GM19395 (cell line): Measurements from ENCODE around the gene VAV3.

Source experiments
- ATAC-seq: cut with Tn5 transposase; IDR thresholded peaks from one replicate; pipeline ENCODE4 v1.9.1; 2021; ENCODE audit warnings: mild to moderate bottlenecking, moderate library complexity; ENCODE audit not compliant: unreplicated experiment

VAV3 gene

GRCh38 chr1:107803579-107803978, 161.4 kb downstream of the VAV3 start:
- no peak for ATAC-seq

DNA sequence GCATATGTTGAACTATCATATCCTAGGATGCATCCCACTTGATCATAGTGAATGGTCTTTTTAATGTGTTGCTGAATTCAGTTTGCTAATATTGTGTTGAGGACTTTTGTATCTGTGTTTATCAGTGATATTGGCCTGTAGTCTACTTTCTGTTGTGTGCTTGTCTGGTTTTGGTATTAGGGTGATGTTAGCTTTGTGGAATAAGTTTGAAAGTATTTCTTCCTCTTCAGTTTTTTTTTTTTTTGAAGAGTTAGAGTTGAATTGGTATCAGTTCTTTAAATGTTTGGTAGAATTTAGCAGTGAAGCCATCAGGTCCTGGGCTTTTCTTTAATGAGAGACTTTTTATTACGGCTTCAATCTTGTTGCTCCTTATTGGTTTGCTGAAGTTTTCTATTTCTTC, 162.3 kb downstream of the VAV3 start:
- ATAC-seq, result no peak

DNA sequence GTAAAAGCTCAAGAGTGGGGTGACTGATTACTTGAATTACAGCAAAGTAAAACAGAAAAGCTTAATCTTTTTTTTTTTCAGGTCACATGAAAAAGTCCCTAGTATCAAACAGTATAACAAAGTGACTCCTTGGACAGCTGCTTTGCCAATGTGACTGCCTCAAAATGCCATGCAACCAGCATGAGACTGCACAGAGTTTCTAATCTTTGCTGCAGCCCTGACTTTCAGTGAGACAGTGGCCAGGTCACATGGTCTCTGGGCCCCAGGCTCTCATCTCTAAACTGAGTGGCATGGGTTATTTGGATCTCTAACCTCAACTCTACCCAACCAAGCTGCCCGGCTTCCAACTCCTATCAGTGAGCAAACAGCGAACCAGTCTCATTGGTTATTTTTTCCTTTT, 169.0 kb downstream of the VAV3 start:
- ATAC-seq, result no peak

DNA sequence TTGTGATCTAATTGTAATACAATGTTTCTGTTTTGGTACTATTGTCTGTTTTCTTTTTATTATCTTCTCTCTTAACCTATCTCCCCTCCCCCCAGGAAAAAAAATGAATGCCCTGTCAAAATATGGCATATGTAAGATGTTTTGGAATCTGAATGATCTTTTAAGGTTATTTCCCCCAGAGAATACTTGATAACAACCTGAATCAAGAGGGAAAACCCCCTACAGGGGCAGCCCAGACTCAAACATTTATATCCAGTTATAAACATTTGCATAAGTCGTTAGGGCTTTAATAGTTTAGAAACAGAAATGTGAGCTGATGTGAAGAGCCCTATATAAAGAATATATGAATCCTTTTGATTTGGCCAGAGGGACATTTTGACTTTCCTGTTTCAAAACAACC, 169.5 kb downstream of the VAV3 start:
- ATAC-seq, result no peak

DNA sequence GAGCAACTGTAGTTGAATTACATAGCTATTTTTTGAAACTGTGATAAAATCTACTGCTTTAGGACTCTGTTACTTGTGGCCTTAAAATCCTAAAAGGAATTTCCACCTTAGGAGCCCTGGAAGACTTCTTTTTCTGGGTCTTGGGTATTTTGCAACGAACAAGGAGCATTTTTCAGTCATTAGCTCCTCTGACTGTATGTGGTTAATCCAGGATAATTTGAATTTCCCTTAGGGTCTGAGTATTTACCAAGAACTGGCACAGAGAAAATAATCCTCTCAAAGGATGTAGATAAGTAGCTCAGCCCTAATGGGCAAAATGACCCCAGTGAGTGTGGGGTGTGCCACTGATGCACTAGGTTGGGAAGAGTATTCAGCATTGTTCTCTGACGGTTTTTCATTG, 170.4 kb downstream of the VAV3 start:
- ATAC-seq, result no peak

DNA sequence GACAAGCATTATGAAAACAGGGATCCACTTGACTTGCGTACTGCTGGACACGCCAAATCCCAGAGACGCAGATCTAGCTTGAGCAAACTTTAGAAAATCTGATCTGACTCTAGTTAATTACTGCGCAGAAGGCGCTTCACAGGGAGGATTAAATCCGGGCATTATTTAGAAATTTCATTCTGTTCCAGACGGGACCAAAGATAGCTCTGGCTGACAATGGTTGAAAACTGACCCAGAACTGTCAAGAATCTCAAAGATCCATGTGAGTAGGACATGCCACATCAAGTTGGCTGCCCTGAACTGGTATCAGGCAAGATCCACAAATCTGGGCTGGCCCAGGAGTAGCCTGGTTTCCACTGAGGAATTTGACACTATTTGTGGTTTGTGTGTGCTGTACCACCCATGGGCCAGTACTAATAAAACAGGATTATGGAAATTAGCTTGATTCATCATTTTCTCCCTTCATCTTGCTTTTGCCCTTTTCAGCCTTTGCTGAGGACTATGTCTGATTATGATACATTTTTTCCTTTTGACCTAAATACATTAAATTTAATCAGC, 171.0 kb downstream of the VAV3 start:
- ATAC-seq, result no peak

DNA sequence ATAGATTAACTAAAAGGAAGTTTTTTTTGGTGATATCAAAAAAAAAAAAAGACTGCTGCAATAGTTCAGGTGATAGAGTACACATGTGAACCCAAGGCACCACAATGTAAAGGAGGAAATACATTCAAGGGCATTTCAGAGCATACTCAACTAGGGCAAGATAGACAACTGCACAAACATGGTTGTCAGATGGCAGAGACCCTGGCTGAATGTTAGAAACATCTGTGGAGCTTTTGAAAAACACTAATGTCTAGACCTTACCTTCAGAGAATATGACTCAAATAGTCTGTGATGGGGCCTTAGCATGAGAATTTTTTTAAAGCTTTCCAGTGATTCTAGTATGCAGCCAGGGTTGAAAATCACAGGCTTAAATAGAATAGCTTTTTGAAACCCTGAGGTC, 173.6 kb downstream of the VAV3 start:
- ATAC-seq, result no peak

- ATAC-seq, result no peak
Observed at GRCh38 chr1:107789817-107790524, 175.0 kb downstream of the VAV3 start.

DNA sequence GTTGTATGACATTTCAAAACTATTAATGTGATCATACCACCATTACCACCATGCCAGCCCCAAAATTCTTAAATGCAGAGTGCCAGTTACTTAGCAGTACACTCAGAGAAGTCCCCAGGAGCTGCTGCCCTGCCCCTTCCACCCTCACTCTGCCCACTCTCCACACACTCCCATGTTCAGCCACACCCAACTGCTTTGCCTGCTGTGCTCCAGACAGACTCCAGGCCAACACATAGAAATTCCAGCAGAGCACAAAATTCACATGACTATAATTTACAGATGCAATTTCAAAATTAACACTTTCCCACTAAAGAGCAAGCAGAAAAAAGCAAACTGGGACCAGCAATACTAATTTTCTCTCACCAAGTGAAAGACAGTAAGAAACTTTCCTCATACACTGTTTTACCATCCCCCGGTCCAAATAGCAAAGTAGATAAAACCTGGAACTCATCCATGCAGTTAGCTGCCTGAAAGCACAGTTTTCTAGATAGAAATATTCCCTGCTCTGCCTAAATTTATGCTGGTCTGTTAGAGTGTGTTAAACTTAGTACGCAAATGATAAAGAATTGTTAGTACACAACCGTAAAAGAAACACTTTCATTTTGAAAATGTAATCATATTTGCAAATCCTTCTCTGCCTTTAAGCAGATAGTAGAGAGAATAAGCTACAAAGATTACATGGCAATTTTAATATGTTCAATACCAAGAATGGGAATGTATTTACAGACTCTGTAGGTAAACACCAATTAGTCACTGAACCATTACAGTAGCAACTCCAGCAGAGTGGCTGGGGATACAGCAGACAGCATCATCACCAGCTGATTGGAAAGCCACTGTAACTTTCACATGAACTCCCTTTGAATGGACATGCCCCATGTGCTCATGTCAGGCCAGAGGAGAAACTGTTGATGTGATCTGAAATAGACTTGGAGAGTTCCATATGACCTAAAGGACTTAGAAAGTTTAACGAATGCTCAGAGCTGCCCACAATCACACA, 176.5 kb downstream of the VAV3 start:
- no peak for ATAC-seq

DNA sequence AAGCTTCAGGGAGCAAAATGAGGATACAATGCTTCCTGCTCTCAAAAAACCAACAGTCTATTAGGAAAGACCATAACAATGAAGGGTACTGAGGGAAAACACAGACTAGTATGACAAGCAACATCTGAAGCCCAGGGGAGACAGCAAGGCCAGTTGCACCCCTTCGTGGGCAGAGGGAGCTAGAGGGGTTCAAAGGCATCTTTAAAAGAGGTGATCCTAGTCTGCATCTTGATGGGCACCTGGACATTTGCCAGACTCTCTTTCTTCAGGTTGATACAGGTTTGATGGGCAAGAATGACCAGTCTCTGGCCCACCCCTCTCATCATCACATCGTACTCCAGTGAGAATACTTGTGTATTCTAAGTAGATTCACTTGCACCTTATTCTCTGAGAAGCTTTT, 177.7 kb downstream of the VAV3 start:
- no peak for ATAC-seq

DNA sequence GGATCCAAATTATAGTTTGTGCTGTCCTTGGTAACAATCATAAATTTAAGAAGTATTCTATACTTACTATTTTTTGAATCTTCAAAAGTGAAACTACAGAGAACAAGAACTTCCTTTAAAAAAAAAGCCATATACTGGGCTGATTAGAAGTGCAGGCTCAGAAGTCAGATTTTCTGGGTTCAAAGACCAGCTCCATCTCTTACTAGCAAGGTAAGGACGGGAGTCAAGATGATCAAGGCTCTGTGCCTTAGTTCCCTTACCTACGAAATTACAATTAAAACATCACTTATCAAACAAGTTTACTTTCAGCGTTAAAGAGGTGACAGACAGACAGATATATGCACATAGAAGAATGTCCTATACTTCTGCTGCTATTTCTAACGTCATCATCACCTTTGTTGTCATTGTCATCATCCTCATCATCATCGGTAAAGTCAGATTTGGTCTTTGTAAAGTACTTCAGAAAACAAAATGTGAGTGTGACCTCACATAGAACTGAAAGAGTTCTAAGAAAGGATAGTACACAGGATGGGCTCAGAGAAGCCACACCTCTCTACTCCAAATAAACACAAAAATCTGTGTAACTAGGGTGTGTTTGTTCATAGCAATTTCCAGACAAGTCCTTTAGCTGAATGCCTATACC, 178.7 kb downstream of the VAV3 start:
- no peak for ATAC-seq

DNA sequence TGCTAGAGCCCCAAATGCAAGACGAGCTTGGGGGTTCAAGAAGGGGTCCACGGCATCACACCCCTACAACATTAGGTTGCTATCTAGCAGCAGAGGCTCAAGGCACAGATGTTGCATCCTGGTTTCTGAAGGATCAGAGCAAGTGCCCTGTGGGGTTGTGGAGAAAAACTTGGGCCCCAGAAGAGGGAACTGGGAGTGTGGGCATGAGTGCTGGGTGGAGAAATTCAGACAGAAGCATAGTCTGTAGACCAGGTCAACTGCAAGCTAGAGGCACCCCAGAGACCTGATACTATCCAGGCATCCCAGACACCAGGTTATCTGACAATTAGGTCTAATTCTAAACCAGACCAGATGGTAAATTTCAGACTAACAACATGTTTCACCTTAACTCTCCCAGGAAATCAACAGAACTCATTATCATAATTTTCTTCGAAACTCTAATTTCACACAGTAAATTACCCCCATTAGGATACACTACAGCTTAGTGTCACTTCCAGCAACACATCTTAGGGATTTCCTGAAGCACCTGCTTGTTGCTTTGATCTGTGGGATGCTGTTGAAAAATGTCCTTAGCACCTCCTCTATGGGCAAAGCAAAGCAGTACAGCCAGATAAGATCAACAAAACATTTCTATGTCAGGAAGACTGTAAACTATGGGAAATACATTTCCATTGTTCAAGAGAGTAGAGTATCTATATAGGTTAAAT, 179.3 kb downstream of the VAV3 start:
- ATAC-seq, result no peak

DNA sequence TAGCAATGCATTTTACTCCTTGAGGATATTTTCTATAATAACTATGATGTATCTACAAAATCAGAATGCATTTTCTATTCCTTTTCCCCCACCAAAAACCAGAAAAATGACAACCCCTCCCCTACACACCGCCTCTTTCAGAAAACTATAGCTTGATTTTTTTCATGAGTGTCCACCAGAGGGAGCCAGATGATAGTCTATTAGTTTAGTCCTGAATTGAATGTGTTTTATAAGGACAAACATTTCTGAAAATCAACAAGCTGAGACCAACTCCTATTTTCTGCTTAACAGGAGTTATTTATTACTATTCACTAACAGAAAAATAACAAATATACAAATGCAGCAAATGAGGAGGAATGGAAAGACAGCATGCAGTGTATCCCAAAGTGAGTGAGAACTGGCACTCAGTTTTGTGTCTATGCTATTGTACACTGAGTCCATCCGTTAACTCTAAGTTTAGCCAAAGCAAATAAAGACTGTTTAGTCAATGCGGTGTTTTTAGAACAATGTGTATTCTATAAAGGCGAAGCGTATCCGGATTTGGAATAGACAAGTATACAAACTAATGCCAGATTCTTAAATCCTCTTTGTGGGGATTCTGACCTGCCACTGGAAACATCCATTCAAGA, 182.6 kb downstream of the VAV3 start:
- no peak for ATAC-seq

DNA sequence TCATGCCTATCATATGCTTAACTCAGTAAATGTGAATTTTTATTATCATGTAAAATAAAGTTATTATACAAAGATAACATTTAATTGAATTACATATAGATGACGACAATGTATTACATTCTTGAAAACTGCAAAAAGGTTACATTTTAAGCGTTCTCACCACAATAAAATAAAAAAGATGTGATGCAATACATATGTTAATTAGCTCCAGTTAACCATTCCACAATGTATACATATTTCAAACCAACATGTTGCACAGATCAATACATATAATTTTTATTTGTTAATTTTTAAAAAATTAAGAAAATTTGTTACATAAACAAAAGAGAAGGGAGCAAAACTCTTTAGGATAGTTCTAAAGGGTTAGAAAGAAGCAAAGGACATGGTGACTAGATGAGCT, 183.7 kb downstream of the VAV3 start:
- no peak for ATAC-seq

- ATAC-seq, result peak; percentile 21
Observed at GRCh38 chr1:107777664-107778047, 187.3 kb downstream of the VAV3 start.

GRCh38 chr1:107776900-107777663, 187.9 kb downstream of the VAV3 start:
- ATAC-seq, result peak; percentile 85

- no peak for ATAC-seq
Observed at GRCh38 chr1:107771377-107771776, 193.6 kb downstream of the VAV3 start.

GRCh38 chr1:107767156-107767582, 197.8 kb downstream of the VAV3 start:
- ATAC-seq, result no peak

DNA sequence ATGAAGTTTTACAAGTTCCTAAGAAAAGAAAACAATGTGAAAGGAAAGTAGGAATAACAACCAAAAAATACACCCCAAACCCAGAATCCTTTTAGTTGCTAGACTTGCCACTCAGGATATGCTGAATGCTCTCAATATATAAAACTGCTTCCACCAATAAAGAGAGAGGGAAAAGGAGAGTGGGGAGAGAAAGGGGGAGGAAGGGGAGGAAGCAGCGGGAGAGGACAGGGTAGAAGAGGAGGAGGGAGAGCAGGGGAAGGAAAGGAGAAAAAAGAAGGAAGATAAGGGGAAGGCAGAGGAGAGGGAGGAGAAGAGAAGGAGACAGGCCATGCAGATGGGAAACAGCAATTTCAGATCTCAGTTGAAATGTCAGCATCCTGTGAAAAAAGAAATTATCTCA, 198.4 kb downstream of the VAV3 start:
- no peak for ATAC-seq
